OCI-LY1 (cell line): ENCODE results near the gene FARS2.

Source experiments
- H2AFZ ChIP-seq: fragments of 200-600 bp; sonication (generic), shearing (Covaris generic); 2 replicates; pipeline ENCODE4 v1.6.0; 2014; ENCODE audit warnings: antibody characterized with exemption, mild to moderate bottlenecking, low read length
- H3F3A ChIP-seq: fragments of 200-600 bp; sonication (generic), shearing (Covaris generic); 2 replicates; pipeline ENCODE4 v1.6.0; 2014; ENCODE audit warnings: mild to moderate bottlenecking, antibody characterized with exemption, low read length, moderate library complexity; ENCODE audit not compliant: insufficient read depth
- H3K27ac ChIP-seq: fragments of 200-600 bp; sonication (generic); 2 replicates; pipeline ENCODE4 v1.5.1; 2014; ENCODE audit warnings: low read length, mixed run types, mild to moderate bottlenecking, low read depth; ENCODE audit not compliant: poor library complexity, severe bottlenecking
- H3K27me3 ChIP-seq: fragments of 200-600 bp; sonication (generic); 2 replicates; pipeline ENCODE4 v1.6.0; 2014; ENCODE audit warnings: antibody characterized with exemption, mild to moderate bottlenecking, low read length, moderate library complexity; ENCODE audit not compliant: insufficient read depth
- H3K36me3 ChIP-seq: fragments of 200-600 bp; sonication (generic); 2 replicates; pipeline ENCODE4 v1.6.1; 2014; ENCODE audit warnings: mild to moderate bottlenecking, antibody characterized with exemption, low read length, moderate library complexity, mixed read lengths; ENCODE audit not compliant: insufficient read depth
- H3K4me1 ChIP-seq: fragments of 200-600 bp; sonication (generic); 2 replicates; pipeline ENCODE4 v1.5.1; 2014; ENCODE audit warnings: mild to moderate bottlenecking, low read length, moderate library complexity; ENCODE audit not compliant: insufficient read depth, severe bottlenecking
- H3K4me2 ChIP-seq: fragments of 200-600 bp; sonication (generic), shearing (Covaris generic); 2 replicates; pipeline ENCODE4 v1.6.1; 2014; ENCODE audit warnings: low read length
- H3K4me3 ChIP-seq: fragments of 200-600 bp; sonication (generic); 2 replicates; pipeline ENCODE4 v1.5.1; 2014; ENCODE audit warnings: low read length, low read depth, mild to moderate bottlenecking, mixed read lengths; ENCODE audit not compliant: poor library complexity, severe bottlenecking
- H3K79me2 ChIP-seq: fragments of 200-600 bp; shearing (Covaris generic); 2 replicates; pipeline ENCODE4 v1.6.1; 2016; ENCODE audit warnings: mixed run types, low read length, mixed read lengths; ENCODE audit not compliant: insufficient read depth
- H3K9ac ChIP-seq: fragments of 200-600 bp; sonication (generic), shearing (Covaris generic); 2 replicates; pipeline ENCODE4 v1.6.1; 2014; ENCODE audit warnings: mild to moderate bottlenecking, low read length, mixed read lengths
- H3K9me2 ChIP-seq: fragments of 200-600 bp; sonication (generic), shearing (Covaris generic); 2 replicates; pipeline ENCODE4 v1.6.1; 2014; ENCODE audit warnings: low read depth, mild to moderate bottlenecking, low read length, mixed read lengths
- H3K9me3 ChIP-seq: fragments of 200-600 bp; shearing (Covaris generic); 2 replicates; pipeline ENCODE4 v1.6.1; 2014; ENCODE audit warnings: low read length, mixed read lengths
- H4K20me1 ChIP-seq: fragments of 200-600 bp; sonication (generic), shearing (Covaris generic); 2 replicates; pipeline ENCODE4 v1.6.0; 2016; ENCODE audit warnings: mild to moderate bottlenecking, low read length; ENCODE audit not compliant: insufficient read depth
- EZH2 ChIP-seq: fragments of 200-600 bp; sonication (generic), shearing (Covaris generic); IDR thresholded peaks from 2 replicates; pipeline ENCODE4 v1.8.0; 2017; ENCODE audit warnings: borderline replicate concordance, mixed run types, mild to moderate bottlenecking, antibody characterized with exemption, low read length, moderate library complexity, mixed read lengths
- TF ChIP-seq, protein P1 (sequence below): fragments of 200-600 bp; sonication (generic), shearing (Covaris generic); IDR thresholded peaks from 2 replicates; pipeline ENCODE4 v1.5.1; 2017; ENCODE audit warnings: mild to moderate bottlenecking, antibody characterized with exemption, low read length, moderate library complexity, mixed read lengths

The FARS2 gene

DNA sequence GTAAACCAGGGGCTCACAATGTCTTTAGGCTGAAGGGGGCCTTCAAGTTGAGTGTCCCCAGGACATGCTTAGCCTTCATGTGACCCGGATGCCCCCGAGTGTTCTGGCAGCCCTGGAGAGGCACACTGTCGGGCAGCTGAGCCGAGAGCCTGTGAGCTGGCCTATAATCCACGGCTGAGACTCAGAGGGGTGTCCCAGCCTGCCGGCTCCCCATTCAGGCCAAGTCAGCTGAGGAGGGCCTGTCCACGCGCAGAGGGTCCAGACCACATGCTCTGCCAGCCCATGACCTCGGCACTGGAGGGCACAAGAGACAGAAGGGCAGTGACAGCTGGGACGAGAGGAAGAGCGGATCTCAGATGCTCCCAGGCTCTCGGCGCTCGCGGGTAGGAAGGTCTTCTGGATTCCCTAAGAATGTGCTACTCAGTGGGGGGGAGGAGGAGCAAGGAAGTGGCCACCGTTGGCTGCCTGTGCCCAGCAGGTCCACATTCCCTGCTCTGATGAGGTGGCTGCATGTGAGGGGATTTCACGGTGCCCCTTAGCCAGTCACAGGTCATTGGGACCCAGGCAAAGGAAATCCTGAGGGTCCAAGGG, 520.7 kb downstream of the FARS2 start:
- Histone ChIP-seq H3K27me3 (no peaks in the 10 kb centered on the region), H2AFZ (no peak overlapping the region), H3K9ac (no peak overlapping the region; the same call in 1 of the 2 replicates), H3K4me1 (peaks cover 64% of the 10 kb centered on the region), H3K9me3 (no peaks in the 10 kb centered on the region), H3K36me3 (no peaks in the 10 kb centered on the region), H3K79me2 (no peaks in the 10 kb centered on the region), H3K4me2 (no peak overlapping the region), H3K9me2 (no peaks in the 10 kb centered on the region), H3F3A (peaks cover 4% of the 10 kb centered on the region; the same call in 1 of the 2 replicates), H3K27ac (peak overlapping the region; percentile 52), H4K20me1 (no peaks in the 10 kb centered on the region), H3K4me3 (no peak overlapping the region)
- TF ChIP-seq EZH2, result no peak

DNA sequence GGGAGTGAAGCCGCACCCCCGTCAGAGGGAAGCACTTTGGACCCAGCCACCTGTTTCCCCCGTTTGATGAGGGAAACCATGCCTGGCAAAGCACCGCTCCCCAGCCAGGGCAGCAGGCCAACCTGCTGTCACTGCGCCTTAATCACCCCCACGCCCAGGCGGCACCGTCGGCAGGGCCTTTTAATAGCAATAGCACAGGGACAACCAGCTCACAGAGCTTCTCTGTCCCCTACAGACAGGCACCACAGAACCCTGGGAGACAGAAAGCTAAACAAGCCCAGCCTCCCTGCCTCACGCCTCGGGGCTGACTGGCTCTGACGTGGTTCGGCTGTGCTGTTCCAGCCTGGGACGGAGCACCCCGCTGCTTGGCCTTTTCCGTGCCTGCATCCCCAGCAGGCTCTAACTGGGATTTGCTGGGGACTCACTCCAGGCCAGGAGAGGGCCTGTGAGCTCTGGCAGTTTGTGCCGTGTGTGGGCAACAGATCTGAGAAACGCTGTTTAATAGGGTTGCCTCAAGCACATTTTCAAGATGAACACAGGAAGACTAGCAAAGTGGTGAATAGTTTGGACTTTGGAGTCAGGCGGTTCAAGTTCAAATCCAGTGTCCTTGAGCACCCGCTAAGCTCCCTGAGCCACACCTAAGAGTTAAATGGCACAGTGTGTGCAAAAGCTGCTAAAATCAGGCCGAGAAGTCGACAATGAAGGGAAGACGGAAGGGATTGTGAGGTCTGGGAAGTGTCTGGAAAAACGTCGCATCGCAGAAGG, 521.7 kb downstream of the FARS2 start:
- Histone ChIP-seq H4K20me1 (no peaks in the 10 kb centered on the region), H3K4me3 (no peak overlapping the region), H3K27ac (peak overlapping the region; percentile 52), H3K9me2 (no peaks in the 10 kb centered on the region), H3K4me2 (peak overlapping the region; percentile 5; the same call in 1 of the 2 replicates), H3K27me3 (no peaks in the 10 kb centered on the region), H2AFZ (no peak overlapping the region), H3F3A (no peaks in the 10 kb centered on the region), H3K4me1 (peaks cover 63% of the 10 kb centered on the region), H3K79me2 (no peaks in the 10 kb centered on the region), H3K36me3 (no peaks in the 10 kb centered on the region), H3K9me3 (no peaks in the 10 kb centered on the region), H3K9ac (peak overlapping the region; percentile 5; the same call in 1 of the 2 replicates)
- TF ChIP-seq EZH2, result no peak
- TF ChIP-seq, protein P1, sequence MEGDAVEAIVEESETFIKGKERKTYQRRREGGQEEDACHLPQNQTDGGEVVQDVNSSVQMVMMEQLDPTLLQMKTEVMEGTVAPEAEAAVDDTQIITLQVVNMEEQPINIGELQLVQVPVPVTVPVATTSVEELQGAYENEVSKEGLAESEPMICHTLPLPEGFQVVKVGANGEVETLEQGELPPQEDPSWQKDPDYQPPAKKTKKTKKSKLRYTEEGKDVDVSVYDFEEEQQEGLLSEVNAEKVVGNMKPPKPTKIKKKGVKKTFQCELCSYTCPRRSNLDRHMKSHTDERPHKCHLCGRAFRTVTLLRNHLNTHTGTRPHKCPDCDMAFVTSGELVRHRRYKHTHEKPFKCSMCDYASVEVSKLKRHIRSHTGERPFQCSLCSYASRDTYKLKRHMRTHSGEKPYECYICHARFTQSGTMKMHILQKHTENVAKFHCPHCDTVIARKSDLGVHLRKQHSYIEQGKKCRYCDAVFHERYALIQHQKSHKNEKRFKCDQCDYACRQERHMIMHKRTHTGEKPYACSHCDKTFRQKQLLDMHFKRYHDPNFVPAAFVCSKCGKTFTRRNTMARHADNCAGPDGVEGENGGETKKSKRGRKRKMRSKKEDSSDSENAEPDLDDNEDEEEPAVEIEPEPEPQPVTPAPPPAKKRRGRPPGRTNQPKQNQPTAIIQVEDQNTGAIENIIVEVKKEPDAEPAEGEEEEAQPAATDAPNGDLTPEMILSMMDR, result no peak

DNA sequence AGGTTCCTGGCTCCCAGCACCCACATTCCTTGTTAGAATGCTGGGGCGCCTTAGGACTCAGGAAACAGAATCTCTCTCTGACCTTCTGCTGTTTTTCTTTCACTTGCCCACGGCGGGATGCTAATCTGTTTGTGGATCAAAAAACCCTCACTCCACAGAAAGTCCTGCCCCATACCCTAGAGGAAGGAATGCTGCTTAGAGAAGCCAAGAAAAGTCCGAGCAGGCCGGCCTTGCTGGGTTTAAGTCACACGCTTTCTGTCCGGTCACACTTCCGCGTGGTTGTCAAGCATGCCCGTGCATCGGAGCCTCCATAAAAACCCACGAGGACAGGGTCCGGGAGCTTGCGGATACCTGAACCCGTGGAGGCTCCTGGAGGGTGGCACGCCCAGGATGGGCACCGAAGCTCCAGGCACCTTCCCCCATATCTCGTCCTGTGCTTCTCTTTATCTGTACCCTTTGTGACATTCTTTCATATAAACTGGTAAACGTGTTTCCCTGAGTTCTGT, 522.3 kb downstream of the FARS2 start:
- Histone ChIP-seq H3K36me3 (no peaks in the 10 kb centered on the region), H4K20me1 (no peaks in the 10 kb centered on the region), H3K27me3 (no peaks in the 10 kb centered on the region), H2AFZ (no peak overlapping the region), H3K27ac (peak overlapping the region; percentile 52), H3K4me2 (no peak overlapping the region), H3K4me1 (peaks cover 57% of the 10 kb centered on the region), H3K9me2 (no peaks in the 10 kb centered on the region), H3F3A (no peaks in the 10 kb centered on the region), H3K79me2 (no peaks in the 10 kb centered on the region), H3K9me3 (no peaks in the 10 kb centered on the region), H3K9ac (no peak overlapping the region; the same call in 1 of the 2 replicates), H3K4me3 (no peak overlapping the region)
- TF ChIP-seq EZH2, result no peak
- TF ChIP-seq, protein P1, result no peak
